GM19372 (cell line): ENCODE measurements around the gene GRK4.
"Not testable (repeated sequence)": the region's sequence is repeated elsewhere in the genome, so short reads cannot be mapped to it uniquely, and the experiment has no call there.

Experiments used
- ATAC-seq: cut with Tn5 transposase; IDR thresholded peaks from one replicate; pipeline ENCODE4 v1.9.1; 2021; ENCODE audit warnings: mild to moderate bottlenecking, low read depth, moderate library complexity; ENCODE audit not compliant: unreplicated experiment

Gene GRK4

DNA sequence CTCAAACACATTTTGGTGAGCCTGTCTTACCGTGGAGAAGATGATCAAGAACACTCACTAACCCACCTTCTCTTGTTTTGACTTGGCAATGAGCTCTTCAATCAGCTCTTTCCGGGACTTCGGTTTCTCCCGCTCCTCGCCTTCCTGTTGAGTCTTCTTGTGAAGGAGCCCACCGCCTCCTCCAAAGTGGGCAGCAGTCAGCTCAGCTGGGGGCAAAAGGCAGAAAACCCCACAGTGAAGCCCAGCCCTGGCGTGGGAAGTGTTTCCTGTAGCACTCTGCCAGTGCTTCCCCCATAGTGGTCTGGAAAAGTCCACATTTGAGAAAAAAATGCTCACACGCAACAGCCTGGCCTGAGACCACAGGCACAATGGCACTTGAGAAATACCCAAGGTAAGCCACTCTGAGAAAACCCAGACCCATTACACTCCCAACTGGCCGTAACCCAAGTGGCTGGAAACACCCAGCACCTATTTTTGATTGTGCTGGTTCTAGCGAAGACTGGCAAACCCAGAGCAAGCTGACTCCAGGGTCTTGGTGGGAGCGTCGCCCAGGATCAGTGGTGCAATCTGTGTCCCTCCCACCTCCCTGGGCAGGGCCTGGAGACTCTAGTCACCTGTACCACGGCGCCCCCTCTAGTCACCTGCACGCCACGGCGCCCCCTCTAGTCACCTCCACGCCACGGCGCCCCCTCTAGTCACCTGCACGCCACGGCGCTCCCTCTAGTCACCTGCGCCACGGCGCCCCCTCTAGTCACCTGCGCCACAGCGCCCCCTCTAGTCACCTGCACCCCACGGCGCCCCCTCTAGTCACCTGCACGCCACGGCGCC is 8.8 kb upstream of the GRK4 start:
- ATAC-seq = peak; percentile 51

DNA sequence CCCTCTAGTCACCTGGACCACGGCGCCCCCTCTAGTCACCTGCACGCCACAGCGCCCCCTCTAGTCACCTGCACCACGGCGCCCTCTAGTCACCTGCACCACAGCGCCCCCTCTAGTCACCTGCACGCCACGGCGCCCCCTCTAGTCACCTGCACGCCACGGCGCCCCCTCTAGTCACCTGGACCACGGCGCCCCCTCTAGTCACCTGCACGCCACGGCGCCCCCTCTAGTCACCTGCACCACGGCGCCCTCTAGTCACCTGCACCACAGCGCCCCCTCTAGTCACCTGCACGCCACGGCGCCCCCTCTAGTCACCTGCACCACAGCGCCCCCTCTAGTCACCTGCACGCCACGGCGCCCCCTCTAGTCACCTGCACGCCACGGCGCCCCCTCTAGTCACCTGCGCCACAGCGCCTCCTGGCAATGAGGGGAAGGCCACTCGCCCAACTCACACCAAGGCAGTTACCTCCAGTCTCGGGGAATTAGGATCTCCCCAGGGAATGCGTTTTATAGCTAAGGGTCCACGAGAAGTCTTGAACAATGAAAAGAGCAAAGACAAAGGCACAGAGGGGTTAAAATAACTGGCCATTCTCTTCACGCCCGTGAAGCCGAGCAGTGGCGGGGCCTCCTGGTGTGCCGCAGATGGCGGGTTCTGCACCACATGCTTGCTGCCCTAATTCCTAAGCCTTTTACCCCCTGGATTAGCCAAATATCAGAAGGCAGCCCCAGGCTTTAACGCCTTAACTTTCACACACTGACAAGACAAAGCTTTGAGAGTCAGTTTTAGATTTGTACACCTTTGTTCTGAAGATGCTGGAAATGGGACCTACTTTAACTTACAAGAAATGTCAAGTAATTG is 8.0 kb upstream of the GRK4 start:
- ATAC-seq = not testable (repeated sequence)

GRCh38 chr4:2958446-2958845 is 4.9 kb upstream of the GRK4 start:
- ATAC-seq = no peak

GRCh38 chr4:2960450-2960849 is 2.9 kb upstream of the GRK4 start:
- not testable (repeated sequence) for ATAC-seq

GRCh38 chr4:2961421-2961810 is 2.0 kb upstream of the GRK4 start:
- no peak for ATAC-seq

DNA sequence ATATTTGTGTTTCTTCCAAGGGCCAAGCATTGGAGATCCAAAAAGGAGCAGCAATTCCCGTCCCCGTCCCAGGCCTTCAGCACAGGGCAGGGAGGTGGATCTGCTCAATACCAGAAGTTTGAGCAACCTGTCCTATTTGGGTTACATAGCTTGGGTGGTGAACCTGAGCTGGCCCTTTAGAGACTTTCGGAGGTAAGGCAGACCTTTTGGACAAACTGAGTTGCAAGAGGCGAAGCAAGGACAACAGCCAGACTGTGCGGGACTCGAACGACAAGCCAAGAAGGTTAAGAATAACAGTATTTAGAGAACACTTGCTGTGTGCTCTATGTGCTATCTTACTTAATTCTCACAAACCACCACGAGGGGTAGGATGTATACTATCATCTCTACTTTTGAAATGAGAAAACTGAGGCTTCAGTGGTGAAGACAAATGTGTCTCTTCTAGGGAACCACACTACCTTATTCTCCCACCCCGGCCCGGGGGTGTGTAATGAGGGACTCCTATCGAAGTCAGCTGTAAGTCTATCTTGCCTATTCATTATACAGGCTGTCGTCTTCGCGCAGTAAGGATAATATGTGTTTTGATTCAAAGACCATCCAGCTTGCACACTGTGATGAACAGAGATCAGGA is 1.4 kb upstream of the GRK4 start:
- no peak for ATAC-seq

- peak; percentile 22 for ATAC-seq
These were observed 677 bp upstream of the GRK4 start for GRCh38 chr4:2962614-2963174.

DNA sequence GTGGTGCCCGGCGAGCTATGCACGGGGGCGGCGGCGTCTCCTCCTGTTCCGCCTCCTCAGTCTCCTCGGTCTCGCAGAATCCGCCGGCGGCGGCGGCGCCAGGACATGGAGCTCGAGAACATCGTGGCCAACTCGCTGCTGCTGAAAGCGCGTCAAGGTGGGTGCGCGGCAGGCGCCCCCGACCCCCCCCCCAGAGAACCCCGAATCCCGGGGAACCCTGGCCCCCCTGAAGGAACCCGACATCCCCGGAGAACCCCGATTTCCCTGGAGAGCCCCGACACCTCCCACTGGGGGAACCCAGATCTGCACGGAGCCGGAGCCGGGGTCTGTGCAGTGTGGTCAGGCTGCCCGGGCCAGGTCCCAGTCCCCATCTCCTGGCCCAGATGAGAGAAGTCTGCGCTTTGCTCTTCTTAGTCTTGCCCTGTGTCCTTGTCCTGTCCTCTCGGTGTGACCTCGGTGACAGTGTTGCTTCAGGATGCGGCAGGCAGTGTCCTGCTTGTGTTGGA is 648 bp downstream of the GRK4 start:
- ATAC-seq = no peak

DNA sequence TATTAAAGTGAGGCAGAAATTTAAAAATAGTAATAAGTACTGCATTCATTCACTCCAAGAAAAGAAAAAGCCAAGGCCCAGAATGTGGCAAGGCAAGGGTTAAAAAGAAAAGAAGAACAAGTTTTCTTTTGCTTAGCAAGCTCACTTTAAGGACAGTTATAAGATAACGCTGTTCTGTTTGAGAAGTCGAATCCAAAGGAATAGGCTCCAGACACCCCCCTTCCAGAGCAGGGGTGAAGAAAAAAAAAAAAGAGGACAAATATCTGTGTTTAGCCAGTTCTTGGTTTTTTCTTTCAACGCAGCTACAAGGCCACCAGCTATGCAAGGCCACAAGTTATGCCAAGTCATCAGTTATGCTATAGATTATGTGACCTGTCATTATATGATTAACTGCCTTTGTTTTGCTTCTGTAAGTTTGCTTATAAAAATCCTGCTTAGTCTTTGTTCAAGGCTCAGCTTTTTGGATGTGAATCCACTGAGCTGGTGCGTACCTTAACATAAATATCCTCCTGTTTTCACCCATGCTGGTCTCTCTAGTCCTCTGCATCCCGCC is 1.4 kb downstream of the GRK4 start:
- no peak for ATAC-seq

- ATAC-seq = no peak
These were observed 1.9 kb downstream of the GRK4 start for GRCh38 chr4:2965262-2965661.

GRCh38 chr4:2968381-2968780 is 5.0 kb downstream of the GRK4 start:
- ATAC-seq = no peak

- no peak for ATAC-seq
These were observed 7.9 kb downstream of the GRK4 start for GRCh38 chr4:2971275-2971674.

DNA sequence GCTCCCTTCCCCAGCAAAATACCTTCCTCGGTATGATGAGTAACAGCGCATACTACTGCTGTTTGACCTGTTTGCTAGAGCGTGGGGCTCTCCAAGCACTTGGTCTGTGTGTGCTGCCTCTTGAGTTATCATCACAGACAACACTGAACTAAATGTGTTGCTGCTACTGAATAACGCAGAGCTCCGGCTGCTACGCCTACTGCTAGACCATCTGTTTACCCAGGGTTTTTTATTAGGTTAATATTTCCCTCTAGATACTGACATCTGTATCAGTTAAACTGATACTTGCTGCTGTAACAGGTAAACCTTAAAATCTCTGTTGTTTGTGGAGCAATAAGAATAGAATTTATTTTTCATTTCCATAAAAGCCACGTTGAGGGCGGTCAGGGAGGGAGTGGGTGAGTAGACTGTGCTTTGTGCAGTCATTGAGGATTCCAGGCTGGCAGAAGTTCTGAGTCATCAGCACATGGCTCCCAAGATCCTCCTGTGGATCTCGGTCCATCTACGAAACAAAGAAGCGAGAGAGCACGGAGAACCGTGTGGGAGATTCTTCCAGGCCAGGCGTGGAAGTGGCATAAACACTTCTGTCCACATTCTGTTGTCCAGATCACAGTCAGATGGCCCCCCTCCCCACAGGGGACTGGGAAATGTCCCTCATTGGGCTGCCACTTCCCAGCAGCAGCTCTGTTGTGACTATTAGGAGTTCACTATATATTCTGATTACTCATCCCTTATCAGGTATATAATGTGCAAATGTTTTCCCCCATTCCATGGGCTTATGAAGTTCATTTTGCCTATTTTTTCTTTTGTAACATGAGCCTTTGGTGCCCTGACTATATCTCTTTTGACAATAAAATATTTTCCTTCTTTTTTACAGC is 14.1 kb downstream of the GRK4 start:
- ATAC-seq = no peak

- ATAC-seq = no peak
These were observed 18.0 kb downstream of the GRK4 start for GRCh38 chr4:2981256-2981819.

GRCh38 chr4:2982012-2982411 is 18.6 kb downstream of the GRK4 start:
- ATAC-seq = no peak

GRCh38 chr4:2983715-2984114 is 20.3 kb downstream of the GRK4 start:
- ATAC-seq = not testable (repeated sequence)

- no peak for ATAC-seq
These were observed 27.9 kb downstream of the GRK4 start for GRCh38 chr4:2991243-2991642.

GRCh38 chr4:2994917-2995316 is 31.5 kb downstream of the GRK4 start:
- no peak for ATAC-seq
